Measurements from ENCODE around the gene SOX18. TPM values are rescaled to one million over a fixed set of nuclear protein-coding genes. Genes with fewer than 3 reads are reported as not detected.

The SOX18 gene
- total and polyA plus RNA-seq, 2 of the 4 experiments (the other 2 are of a cell fraction) = not detected

GRCh38 chr20:64024141-64024990 lies 25.1 kb downstream of the SOX18 start (continued):
- no peak for TF ChIP-seq MAZ (IDR thresholded peaks at IDR 0.05; ENCODE audit: borderline replicate concordance, low read depth, low read length)

GRCh38 chr20:64023361-64024140 lies 25.9 kb downstream of the SOX18 start:
- dilution Hi-C loops (cut with HindIII; ENCODE audit: low sequenced_read_pairs, unreplicated experiment) (no loop called here), intact Hi-C loops (cut with micrococcal nuclease) (no loop called here), in situ Hi-C loops (cut with MboI; ENCODE audit: low sequenced_read_pairs) (no loop called here)
- Histone ChIP-seq H2AK9ac (replicated peaks; ENCODE audit: low read depth, low read length, poor library complexity) (no peak overlapping the region), H3K4me2 (ENCODE audit: low read depth, low read length) (no peak overlapping the region), H3K4ac (ENCODE audit: low read depth, low read length) (no peak overlapping the region), H3K27ac (ENCODE audit: insufficient read depth, low read length) (no peak overlapping the region), H2BK5ac (ENCODE audit: low read depth, low read length, poor library complexity, severe bottlenecking) (no peak overlapping the region), H2BK15ac (ENCODE audit: low read depth, low read length) (no peak overlapping the region), H4K20me1 (ENCODE audit: insufficient read depth, low read length) (peaks cover 16% of the 10 kb centered on the region), H3K36me3 (ENCODE audit: control insufficient read depth, insufficient read depth, low read length) (peaks cover 71% of the 10 kb centered on the region), H2AFZ (replicated peaks; ENCODE audit: low read length, poor library complexity) (no peak overlapping the region), H3K9me3 (ENCODE audit: control insufficient read depth, insufficient read depth, low read length) (no peaks in the 10 kb centered on the region), H3K23ac (ENCODE audit: low read depth, low read length) (no peak overlapping the region), H3K27me3 (ENCODE audit: control insufficient read depth, insufficient read depth, low read length) (no peaks in the 10 kb centered on the region), H2BK120ac (ENCODE audit: low read depth, low read length) (no peak overlapping the region), H3K4me1 (ENCODE audit: control insufficient read depth, insufficient read depth, low read length) (no peaks in the 10 kb centered on the region), H2BK20ac (ENCODE audit: low read depth, low read length) (no peak overlapping the region), H3K9ac (ENCODE audit: low read depth, low read length) (no peak overlapping the region), H3K18ac (ENCODE audit: low read depth, low read length) (no peak overlapping the region), H4K5ac (ENCODE audit: low read depth, low read length) (no peak overlapping the region), H4K8ac (ENCODE audit: low read depth in 2 of 2, low read length in 2 of 2) (no peak overlapping the region), H3K56ac (ENCODE audit: extremely low read depth, insufficient read depth, low read length) (no peak overlapping the region), H4K91ac (ENCODE audit: insufficient read depth, low read depth, low read length) (no peak overlapping the region), H3K9me1 (ENCODE audit: insufficient read depth, low read length) (peaks cover 4% of the 10 kb centered on the region; the same call in 1 of the 2 replicates), H3K14ac (replicated peaks; ENCODE audit: low read depth, low read length) (no peak overlapping the region), H3K4me3 (ENCODE audit: insufficient read depth, low read depth, low read length) (no peak overlapping the region), H3K79me1 (ENCODE audit: low read depth in 1 of 2, low read length in 2 of 2) (peaks cover 12 to 16% of the 10 kb centered on the region in 2 experiments; a peak in 3 of 4 replicates), H2AK5ac (ENCODE audit: low read depth, low read length) (no peak overlapping the region)
- no TSS peak for BruUV-seq (replicated peaks)
- ChIA-PET POLR2A (ENCODE audit: unreplicated experiment) (no interaction called here), CTCF (interaction anchor here (0.6 kb wide), 1 partner anchor 486 kb away, joined by 3 read pairs; the partner anchor contains the start of gene PTK6)
- ATAC-seq (ENCODE audit: low read depth) (no peak), DNase-seq (no peak)
- TF ChIP-seq CTCF (conservative IDR thresholded peaks at IDR 0.05; ENCODE audit: low read depth, low read length) (no peak), USF2 (IDR thresholded peaks at IDR 0.05; ENCODE audit: low read depth, low read length) (no peak), RFX5 (IDR thresholded peaks at IDR 0.05; ENCODE audit: low read depth, low read length) (no peak), FOS (IDR thresholded peaks at IDR 0.05; ENCODE audit: low read depth, low read length) (no peak)
- WGBS, 2 experiments (ENCODE audit: extremely low coverage in 2 of 2, insufficient read length in 1 of 2) = 100% methylated on average over 2 of the region's 15 CpGs; no CpG with 5 or more reads in 1 of the 2 experiments
